ENCODE measurements around the gene IL18RAP.

Gene IL18RAP

GRCh38 chr2:102421890-102422759 lies 835 bp upstream of the IL18RAP start:
- no peak for DNase-seq (ENCODE audit: low read depth, low spot score)
- H3K27ac ChIP-seq, result no peak overlapping the region

DNA sequence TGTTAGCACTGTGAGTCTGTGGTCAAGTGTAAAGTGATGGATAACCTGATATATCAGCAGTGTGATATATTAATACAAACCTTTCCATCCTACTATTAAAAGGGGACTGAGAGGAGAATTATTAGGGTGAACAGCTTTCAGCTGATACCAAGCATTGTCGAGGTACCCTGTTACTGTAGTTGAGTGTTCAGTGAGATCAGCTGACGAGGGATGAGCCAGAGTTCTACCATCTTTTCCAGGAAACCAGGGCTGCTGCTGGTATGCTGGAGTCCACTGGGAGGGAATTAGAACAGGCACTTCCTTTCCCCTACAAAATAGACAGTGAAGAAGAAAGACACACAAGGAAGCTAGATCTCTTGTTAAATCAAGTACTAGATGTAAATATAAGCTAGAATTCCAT lies 408 bp downstream of the IL18RAP start:
- DNase-seq (ENCODE audit: low read depth, low spot score), result no peak
- no peak overlapping the region for H3K27ac ChIP-seq

DNA sequence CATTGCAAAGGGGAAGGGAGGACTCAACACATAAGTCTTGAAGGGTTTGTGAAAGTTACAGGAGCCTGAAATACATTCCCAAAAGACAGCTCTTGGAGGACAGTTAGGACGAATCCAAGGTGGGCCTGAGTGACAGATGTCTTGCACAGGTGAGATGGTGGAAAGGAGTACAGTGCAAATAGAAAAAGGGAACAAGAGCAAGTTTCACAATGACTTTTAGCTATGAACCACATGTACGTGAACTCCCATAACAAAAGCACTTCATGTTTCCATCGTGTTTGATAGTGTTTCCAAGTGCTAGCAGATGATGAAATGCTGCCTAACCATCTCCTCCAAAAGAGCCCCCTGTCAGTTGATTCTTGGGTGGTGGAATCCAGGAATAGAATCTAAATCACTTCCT lies 1.8 kb downstream of the IL18RAP start:
- H3K27ac ChIP-seq, result no peak overlapping the region
- DNase-seq (ENCODE audit: low read depth, low spot score), result no peak

DNA sequence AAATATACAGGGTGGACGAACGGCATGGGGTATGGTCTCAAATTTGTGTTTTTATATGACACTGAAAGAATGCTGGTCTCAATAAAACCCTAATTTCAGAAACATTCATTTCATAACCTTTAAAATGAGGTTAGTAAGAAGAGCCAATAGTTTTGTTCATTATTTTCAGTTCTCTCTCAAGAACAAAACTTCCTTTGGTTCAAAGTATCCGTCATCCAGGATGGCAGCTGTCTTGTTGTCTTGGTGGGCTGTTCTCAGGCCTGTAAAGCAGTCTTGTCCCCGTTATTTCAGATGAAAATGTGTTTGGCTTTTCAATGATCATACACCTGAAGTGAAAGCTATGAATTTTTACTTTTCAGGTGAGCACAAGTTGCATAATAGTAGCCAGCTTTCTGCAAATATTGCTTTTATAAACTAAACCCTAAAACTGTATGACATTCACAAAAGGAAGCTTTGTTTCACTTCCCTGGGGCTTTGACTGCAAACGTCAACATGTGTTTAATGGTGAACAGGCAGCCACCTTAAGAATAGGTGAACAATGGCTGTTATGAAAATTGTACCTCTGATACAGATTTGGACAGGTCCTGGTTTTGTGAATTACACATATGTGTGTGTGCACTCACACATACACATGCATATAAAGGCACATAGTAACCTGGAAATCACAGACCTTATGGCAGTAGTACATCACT lies 2.6 kb downstream of the IL18RAP start:
- H3K27ac ChIP-seq, result no peak overlapping the region
- DNase-seq (ENCODE audit: low read depth, low spot score), result no peak

GRCh38 chr2:102427249-102427648 lies 4.3 kb downstream of the IL18RAP start:
- no peak overlapping the region for H3K27ac ChIP-seq
- no peak for DNase-seq (ENCODE audit: low read depth, low spot score)

- DNase-seq (ENCODE audit: low read depth, low spot score), result no peak
- H3K27ac ChIP-seq, result no peak overlapping the region
Observed at GRCh38 chr2:102428573-102428972, 5.6 kb downstream of the IL18RAP start.

DNA sequence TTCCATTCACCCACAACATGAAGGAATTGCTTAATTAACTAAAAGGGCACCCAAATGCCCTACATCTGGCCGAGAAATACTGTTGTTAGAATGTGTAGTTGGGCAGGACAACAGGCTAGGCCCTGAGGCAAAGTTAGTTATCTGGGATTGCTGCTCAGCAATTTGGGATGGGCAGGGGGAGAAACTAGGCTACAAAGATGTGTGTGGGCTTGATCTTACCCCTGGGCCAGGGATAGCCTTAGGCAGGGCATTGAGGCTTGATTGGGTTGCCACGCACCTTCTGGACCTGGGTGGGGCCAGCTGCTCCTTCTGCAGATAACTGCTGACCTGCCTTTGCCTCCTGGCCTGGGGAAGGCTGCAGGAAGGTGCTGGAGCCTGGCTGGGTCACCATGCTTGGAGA lies 9.4 kb downstream of the IL18RAP start:
- no peak overlapping the region for H3K27ac ChIP-seq
- no peak for DNase-seq (ENCODE audit: low read depth, low spot score)

- H3K27ac ChIP-seq, result no peak overlapping the region
- no peak for DNase-seq (ENCODE audit: low read depth, low spot score)
Observed at GRCh38 chr2:102433973-102434654, 11.2 kb downstream of the IL18RAP start.

- H3K27ac ChIP-seq, result no peak overlapping the region
- DNase-seq (ENCODE audit: low read depth, low spot score), result no peak
Observed at GRCh38 chr2:102434655-102435381, 11.9 kb downstream of the IL18RAP start.

DNA sequence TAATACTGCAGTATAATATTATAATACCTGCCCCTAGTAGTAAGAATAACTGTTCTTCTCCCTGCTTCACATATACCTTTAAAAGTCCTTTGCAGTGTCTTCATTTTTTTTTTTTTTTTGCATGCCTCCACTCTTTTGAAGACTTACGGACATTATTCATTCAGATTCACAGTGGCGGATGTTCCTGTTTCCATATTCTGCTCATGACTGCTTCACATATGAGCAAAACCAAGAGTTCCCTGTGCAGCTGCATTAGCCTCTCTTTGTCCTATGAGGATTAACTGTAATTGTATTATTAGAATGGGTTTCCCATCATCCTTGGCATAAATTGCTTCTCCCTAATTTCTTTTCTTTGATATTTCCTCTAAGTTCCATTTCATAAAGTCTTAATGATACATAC lies 12.8 kb downstream of the IL18RAP start:
- no peak overlapping the region for H3K27ac ChIP-seq
- DNase-seq (ENCODE audit: low read depth, low spot score), result no peak

- DNase-seq (ENCODE audit: low read depth, low spot score), result no peak
- H3K27ac ChIP-seq, result no peak overlapping the region
Observed at GRCh38 chr2:102436323-102436722, 13.4 kb downstream of the IL18RAP start.

GRCh38 chr2:102437122-102437521 lies 14.2 kb downstream of the IL18RAP start:
- no peak overlapping the region for H3K27ac ChIP-seq
- no peak for DNase-seq (ENCODE audit: low read depth, low spot score)

DNA sequence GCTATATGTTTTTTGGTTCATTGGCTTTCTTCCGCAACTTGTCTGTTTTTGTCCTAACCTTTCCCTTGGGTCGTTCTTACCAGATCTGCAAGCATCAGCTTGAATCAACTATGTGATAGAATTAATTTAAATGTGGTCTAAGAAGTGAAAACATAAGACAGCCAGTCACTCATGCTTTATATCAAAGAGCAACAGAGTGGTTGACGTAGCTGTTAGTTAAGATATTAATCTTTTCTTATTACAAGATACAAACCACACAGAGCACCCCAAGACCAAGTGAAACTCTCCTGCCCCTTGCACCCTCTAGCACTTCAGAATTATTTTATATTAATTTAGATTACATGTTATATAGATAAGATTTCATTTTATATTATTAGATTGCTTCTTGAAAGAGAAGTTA lies 15.2 kb downstream of the IL18RAP start:
- no peak for DNase-seq (ENCODE audit: low read depth, low spot score)
- H3K27ac ChIP-seq, result no peak overlapping the region

- no peak overlapping the region for H3K27ac ChIP-seq
- no peak for DNase-seq (ENCODE audit: low read depth, low spot score)
Observed at GRCh38 chr2:102438578-102438977, 15.6 kb downstream of the IL18RAP start.

DNA sequence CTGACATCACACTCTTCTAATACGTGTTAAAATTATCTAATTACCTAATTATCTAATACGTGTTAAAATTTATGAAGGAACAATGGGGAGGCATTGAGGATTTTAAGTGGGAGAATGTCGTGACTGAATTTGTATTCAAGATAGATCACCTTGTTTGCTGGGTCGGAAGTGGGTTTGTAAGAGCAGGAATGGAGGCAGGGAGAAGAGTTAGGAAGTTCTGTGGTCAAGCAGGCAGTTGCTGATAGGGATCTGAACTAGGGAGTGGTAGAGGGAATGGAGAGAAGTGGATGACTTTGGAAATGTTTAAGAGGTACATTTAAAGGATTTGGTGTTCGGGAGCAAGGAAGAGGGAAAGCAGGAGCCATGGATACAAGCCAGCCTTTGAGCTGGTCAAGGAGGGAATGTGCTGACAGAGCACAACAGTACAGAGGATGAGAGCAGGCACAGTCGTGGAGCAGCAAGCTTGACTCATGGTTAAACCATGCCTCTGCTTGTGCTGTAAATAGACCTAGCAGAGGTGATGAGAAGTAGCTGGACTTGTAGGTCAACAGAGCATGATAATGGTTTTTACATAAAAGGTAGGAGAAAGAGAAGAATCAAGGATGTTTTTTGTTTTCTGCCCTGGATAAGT lies 16.2 kb downstream of the IL18RAP start:
- peak; percentile 39 for DNase-seq (ENCODE audit: low read depth, low spot score)

GRCh38 chr2:102442967-102443828 lies 20.2 kb downstream of the IL18RAP start:
- DNase-seq (ENCODE audit: low read depth, low spot score), result no peak
- H3K27ac ChIP-seq, result no peak overlapping the region

More for the DNA sequence above, 16.2 kb downstream of the IL18RAP start:
- H3K27ac ChIP-seq, result no peak overlapping the region

DNA sequence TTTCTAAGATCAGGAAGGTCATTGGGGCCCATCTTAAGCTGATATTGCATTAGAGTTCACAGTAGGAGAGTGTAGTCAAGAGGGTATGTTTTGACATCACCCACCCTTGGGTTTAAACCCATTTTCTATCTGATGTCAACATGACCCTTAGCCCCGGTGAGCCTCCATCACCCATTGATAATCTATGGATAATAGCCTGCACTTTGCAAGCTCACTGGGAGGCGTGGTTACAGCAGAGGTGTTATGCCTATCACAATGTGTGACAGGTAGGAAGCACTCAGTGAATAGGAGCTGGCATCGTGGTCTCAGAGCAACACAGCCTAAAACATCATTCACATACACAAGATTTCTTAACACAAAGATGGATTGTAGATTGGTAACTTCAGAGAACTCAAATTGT lies 21.3 kb downstream of the IL18RAP start:
- H3K27ac ChIP-seq, result no peak overlapping the region
- DNase-seq (ENCODE audit: low read depth, low spot score), result no peak

GRCh38 chr2:102446936-102447335 lies 24.0 kb downstream of the IL18RAP start:
- H3K27ac ChIP-seq, result no peak overlapping the region
- no peak for DNase-seq (ENCODE audit: low read depth, low spot score)

- no peak for DNase-seq (ENCODE audit: low read depth, low spot score)
- no peak overlapping the region for H3K27ac ChIP-seq
Observed at GRCh38 chr2:102449370-102449974, 26.5 kb downstream of the IL18RAP start.
